NT2/D1 (cell line): ENCODE results near the gene PCDHGC3.

Source experiments
- DNase-seq: peaks from one replicate; pipeline ENCODE4 v3.0.0-alpha.2; 2011; ENCODE audit warnings: low read depth, low spot score
- H3K27me3 ChIP-seq: 2 replicates; pipeline ENCODE4 v1.6.0; 2011; ENCODE audit warnings: mild to moderate bottlenecking; ENCODE audit not compliant: insufficient read length, insufficient read depth
- H3K36me3 ChIP-seq: 2 replicates; pipeline ENCODE4 v1.6.1; 2011; ENCODE audit warnings: mild to moderate bottlenecking, low read length, mixed read lengths; ENCODE audit not compliant: insufficient read depth, insufficient read length
- H3K4me1 ChIP-seq: 2 replicates; pipeline ENCODE4 v1.5.1; 2011; ENCODE audit not compliant: insufficient read depth, insufficient read length
- H3K4me3 ChIP-seq: 2 replicates; pipeline ENCODE4 v1.5.1; 2011; ENCODE audit warnings: low read depth; ENCODE audit not compliant: insufficient read length
- H3K9ac ChIP-seq: 2 replicates; pipeline ENCODE4 v1.6.0; 2011; ENCODE audit warnings: low read depth; ENCODE audit not compliant: insufficient read length
- H3K9me3 ChIP-seq: 2 replicates; pipeline ENCODE4 v1.5.1; 2011; ENCODE audit warnings: mild to moderate bottlenecking, low read length; ENCODE audit not compliant: insufficient read depth
- SUZ12 ChIP-seq: IDR thresholded peaks from 2 replicates; pipeline ENCODE4 v1.6.1; 2011; ENCODE audit not compliant: insufficient read length, insufficient read depth; ENCODE audit errors: extremely low read depth
- YY1 ChIP-seq: IDR thresholded peaks from 2 replicates; pipeline ENCODE4 v1.6.1; 2011; ENCODE audit not compliant: insufficient read length, insufficient read depth
- ZNF274 ChIP-seq: IDR thresholded peaks from 2 replicates; pipeline ENCODE4 v1.6.1; 2011; ENCODE audit warnings: mild to moderate bottlenecking, low read depth, low read length

Gene PCDHGC3

DNA sequence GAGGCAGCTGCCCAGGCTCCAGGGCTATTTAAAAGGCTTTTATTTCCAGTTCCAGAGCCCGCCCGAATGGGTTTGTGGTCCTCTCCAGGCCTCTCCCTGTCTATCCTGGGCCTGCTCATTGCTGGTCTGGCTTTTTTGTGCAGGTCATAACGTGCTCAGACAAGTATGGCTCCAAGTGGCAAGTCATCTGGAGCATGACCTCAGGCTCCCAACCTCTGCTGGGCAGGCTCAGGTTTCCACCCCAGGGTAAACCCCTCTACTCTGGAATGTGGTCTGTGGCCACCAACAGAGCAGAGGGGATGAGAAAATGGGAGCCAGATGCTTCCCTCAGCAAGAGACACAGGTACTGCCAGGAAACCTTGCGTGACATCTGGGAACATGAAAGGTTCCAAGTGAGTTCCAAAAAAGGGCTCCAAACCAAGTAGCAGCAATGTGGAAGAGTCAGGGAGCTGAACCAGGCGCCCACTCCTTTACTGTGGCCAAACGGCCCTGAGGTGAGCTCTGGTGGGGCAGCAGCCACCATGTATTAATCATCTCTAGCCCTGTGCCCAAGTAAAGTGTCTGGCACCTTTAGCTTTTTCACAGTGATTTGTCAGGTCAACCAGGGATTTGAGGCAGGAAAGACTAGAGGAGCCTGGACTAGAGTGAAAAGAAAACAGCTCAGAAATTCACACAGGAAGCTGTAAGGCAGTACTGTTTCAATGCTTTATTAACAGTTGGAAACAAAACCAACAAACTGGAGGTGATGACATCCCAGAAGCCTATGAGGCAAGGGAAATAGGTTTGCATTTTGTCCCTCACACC lies 38.8 kb downstream of the PCDHGC3 start:
- peak overlapping the region; percentile 60 for H3K4me3 ChIP-seq
- peaks cover 54% of the 10 kb centered on the region for H3K36me3 ChIP-seq
- H3K27me3 ChIP-seq = no peaks in the 10 kb centered on the region
- DNase-seq = no peak
- TF ChIP-seq SUZ12 = no peak
- no peak for TF ChIP-seq YY1
- TF ChIP-seq ZNF274 = no peak
- H3K9me3 ChIP-seq = no peaks in the 10 kb centered on the region
- H3K9ac ChIP-seq = peak overlapping the region; percentile 74
- H3K4me1 ChIP-seq = peaks cover 6% of the 10 kb centered on the region

DNA sequence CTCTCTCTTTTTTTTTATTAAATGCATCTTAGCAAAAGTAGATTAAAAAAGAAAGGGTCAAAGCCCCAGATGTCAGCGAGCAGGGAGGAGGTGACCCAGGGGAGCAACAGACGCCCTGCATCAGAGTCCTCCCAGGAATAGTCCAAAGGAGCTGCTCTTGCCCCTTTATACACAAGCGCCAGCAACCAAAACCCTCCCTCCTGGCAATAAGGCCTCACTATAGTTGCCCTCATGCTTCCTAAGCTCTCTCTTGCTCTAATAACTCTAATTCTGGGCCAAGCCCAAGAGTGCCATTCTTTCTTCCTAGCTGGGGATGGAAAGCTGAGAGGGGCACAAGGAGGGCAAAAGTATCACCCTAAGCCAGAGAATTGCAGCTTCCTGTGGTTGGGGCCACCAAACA lies 39.4 kb downstream of the PCDHGC3 start:
- no peak for TF ChIP-seq ZNF274
- TF ChIP-seq SUZ12 = no peak
- no peak for TF ChIP-seq YY1
- Histone ChIP-seq H3K27me3 (no peaks in the 10 kb centered on the region), H3K9ac (no peak overlapping the region), H3K9me3 (no peaks in the 10 kb centered on the region), H3K4me3 (no peak overlapping the region), H3K4me1 (peaks cover 6% of the 10 kb centered on the region), H3K36me3 (peaks cover 60% of the 10 kb centered on the region)
- no peak for DNase-seq

DNA sequence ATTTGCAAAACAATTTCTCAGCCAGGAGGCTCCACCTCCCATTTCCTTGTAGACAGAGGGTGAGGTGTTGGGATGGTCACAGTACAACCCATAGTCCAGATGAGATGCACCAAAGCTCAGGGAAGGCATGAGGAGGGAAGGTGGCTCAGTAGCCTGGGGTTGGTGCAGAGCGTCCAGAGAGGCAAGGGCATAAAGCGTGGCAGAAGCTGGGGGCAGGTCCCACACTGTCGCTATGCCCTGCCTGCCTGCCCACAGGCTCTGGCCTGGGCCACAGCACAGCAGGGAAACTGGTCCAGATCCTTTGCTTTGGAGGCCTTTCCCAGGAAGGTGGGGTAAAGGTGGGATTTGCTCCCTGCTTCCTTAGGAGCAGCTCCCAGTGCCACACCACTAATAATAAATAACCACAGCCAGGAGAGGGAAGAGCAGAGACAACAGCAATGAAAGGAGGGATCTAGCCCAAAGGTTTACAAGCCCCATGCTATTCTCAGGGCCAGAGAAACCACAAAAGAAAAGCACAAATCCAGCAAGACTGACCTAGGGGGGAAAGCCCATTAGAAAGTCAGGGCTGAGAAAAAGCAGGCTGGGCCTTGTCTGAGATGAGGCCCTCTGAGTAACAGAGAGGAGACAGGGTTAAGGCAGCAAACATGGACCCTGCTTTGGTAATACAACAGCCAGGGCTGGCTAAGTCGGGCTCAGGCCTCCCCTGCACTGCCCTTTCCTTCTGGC lies 40.3 kb downstream of the PCDHGC3 start:
- no peak for DNase-seq
- Histone ChIP-seq H3K9ac (no peak overlapping the region), H3K27me3 (no peaks in the 10 kb centered on the region), H3K36me3 (peaks cover 62% of the 10 kb centered on the region), H3K9me3 (no peaks in the 10 kb centered on the region), H3K4me1 (peaks cover 6% of the 10 kb centered on the region), H3K4me3 (no peak overlapping the region)
- no peak for TF ChIP-seq ZNF274
- no peak for TF ChIP-seq YY1
- TF ChIP-seq SUZ12 = no peak

DNA sequence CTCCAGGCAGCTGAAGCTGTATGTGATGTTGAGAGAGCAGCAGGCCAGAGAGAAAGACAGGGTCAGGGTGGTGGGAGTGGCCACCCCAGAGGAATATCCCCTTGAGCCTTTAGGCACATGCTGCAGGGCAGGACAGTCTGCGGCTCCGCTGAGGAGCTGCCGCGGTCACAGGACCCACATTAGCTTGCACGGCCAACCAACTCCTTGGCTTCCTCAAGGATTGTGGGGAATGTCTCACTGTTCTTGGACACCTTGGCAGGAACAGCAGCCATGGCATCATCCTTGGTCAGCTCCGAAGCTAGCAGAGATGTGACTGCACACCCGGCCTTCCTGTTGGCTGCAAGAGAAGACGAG lies 40.9 kb downstream of the PCDHGC3 start:
- Histone ChIP-seq H3K36me3 (peaks cover 58% of the 10 kb centered on the region), H3K4me1 (peaks cover 6% of the 10 kb centered on the region)

DNA sequence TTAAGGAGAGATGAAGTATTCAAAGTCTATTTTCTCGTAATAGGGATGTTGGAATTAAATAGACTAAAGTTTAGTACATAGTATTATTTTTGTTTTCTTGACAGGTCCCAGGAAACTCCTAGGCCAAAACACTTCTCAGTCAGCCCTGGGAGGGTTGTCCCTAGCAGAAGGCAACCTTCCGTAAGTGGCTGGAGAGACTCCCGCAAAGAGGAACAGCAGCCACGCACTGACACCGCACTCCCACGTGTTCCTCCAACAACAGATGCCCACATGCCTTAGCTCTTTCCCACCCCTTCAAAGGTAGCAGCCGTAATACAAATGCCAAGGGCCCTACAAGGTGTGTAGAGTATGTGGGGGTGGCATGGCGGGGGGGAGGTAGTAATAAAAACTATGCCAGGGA lies 41.5 kb downstream of the PCDHGC3 start:
- Histone ChIP-seq H3K27me3 (no peaks in the 10 kb centered on the region), H3K4me1 (peaks cover 6% of the 10 kb centered on the region), H3K36me3 (peaks cover 61% of the 10 kb centered on the region), H3K9me3 (no peaks in the 10 kb centered on the region), H3K4me3 (no peak overlapping the region), H3K9ac (no peak overlapping the region)
- TF ChIP-seq SUZ12 (no peak), YY1 (no peak), ZNF274 (no peak)
- DNase-seq = no peak

More for the DNA sequence above, 40.9 kb downstream of the PCDHGC3 start:
- H3K27me3 ChIP-seq = no peaks in the 10 kb centered on the region
- H3K4me3 ChIP-seq = no peak overlapping the region
- no peak for TF ChIP-seq SUZ12
- no peak for TF ChIP-seq ZNF274
- TF ChIP-seq YY1 = no peak
- H3K9ac ChIP-seq = no peak overlapping the region
- DNase-seq = no peak
- no peaks in the 10 kb centered on the region for H3K9me3 ChIP-seq

DNA sequence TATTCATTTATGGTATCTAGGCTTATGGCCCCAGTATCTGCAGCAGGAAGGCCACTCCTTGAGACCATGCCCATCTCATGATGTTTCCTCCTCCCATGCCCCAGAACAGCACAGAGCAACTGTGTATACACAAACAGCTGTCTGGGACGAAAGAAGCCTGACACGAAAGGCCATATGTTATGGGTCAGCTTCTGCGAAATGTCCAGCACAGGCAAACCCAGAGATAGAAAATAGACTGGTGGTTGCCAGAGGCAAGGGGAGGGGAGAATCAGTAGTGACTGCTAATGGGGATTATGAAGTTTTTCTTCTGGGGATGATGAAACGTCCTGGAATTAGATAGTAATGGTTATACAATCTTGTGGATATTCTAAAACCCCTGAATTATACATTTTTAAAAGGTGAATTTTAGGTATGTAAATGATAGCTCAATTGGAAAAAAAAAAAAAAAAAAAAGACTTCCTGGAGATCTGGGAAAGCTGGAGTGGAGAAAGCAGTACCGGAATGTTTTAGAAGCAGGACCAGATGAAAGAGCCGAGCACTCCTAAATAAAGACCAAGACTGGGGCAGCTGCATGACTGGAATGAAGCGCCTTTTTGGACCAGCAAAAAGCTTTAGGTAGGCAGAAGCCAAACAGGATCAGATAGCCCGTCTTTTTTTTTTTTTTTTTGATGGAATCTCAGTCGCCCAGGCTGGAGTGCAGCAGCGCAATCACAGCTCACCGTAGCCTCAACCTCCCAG lies 42.3 kb downstream of the PCDHGC3 start:
- Histone ChIP-seq H3K4me1 (peaks cover 9% of the 10 kb centered on the region), H3K36me3 (peaks cover 68% of the 10 kb centered on the region)
- no peak for TF ChIP-seq YY1
- no peak for TF ChIP-seq SUZ12
- TF ChIP-seq ZNF274 = no peak

DNA sequence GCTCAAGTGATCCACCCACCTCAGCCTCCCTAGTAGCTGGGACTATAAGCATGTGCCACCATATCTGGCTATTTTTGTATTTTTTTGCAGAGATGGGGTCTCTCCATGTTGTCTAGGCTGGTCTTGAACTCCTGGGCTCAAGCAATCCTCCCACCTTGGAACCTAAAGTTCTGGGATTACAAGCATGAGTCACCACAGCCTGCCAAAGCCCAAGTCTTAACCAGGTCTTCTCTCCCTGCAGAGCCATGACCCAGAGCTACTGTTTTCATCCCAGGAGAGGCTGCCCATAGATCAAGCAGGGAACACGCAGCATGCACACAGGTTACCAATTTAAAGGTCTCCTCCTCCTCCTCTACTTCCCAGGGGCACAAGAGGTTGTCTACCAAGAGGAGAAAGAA lies 42.9 kb downstream of the PCDHGC3 start:
- Histone ChIP-seq H3K36me3 (peaks cover 74% of the 10 kb centered on the region), H3K4me1 (peaks cover 9% of the 10 kb centered on the region), H3K9me3 (no peaks in the 10 kb centered on the region), H3K9ac (no peak overlapping the region), H3K27me3 (no peaks in the 10 kb centered on the region), H3K4me3 (no peak overlapping the region)
- DNase-seq = no peak
- TF ChIP-seq ZNF274 (no peak), YY1 (no peak), SUZ12 (no peak)

More for the DNA sequence above, 42.3 kb downstream of the PCDHGC3 start:
- H3K4me3 ChIP-seq = no peak overlapping the region
- H3K9me3 ChIP-seq = no peaks in the 10 kb centered on the region
- H3K27me3 ChIP-seq = no peaks in the 10 kb centered on the region
- DNase-seq = no peak
- no peak overlapping the region for H3K9ac ChIP-seq
